ENCODE data around the gene GLUL.

Gene GLUL

DNA sequence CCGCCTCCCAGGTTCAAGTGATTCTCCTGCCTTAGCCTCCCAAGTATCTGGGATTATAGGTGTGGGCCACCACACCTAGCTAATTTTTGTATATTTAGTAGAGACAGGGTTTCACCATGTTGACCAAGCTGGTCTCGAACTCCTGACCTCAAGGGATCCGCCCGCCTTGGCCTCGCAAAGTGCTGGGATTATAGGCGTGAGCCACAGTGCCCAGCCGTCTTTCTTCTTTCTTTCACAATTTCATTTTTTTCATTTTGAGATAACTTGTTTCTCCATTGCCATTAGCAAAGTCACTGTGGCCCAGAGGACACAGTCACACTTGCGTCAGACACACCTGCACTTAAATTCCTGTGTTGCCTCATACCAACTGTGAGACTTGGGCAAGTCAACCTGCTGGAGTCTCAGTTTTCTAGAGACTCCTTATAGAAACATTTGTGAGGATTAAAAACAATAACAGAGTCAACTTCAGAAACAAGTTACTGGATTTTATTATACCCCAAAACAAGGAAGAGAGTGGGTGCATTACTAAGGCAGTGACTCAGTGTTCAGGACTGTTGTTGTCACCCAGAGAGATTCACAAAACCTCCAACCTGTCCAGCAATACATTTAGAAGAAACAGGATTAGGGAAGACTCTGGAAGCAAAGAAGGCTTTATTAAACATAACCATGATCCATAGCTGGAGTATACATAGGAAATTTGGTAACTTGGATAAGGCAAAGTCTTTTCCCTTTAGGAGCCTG lies 6.2 kb upstream of the GLUL start:
- TF ChIP-seq, protein P1, sequence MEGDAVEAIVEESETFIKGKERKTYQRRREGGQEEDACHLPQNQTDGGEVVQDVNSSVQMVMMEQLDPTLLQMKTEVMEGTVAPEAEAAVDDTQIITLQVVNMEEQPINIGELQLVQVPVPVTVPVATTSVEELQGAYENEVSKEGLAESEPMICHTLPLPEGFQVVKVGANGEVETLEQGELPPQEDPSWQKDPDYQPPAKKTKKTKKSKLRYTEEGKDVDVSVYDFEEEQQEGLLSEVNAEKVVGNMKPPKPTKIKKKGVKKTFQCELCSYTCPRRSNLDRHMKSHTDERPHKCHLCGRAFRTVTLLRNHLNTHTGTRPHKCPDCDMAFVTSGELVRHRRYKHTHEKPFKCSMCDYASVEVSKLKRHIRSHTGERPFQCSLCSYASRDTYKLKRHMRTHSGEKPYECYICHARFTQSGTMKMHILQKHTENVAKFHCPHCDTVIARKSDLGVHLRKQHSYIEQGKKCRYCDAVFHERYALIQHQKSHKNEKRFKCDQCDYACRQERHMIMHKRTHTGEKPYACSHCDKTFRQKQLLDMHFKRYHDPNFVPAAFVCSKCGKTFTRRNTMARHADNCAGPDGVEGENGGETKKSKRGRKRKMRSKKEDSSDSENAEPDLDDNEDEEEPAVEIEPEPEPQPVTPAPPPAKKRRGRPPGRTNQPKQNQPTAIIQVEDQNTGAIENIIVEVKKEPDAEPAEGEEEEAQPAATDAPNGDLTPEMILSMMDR (IDR thresholded peaks at IDR 0.05; ENCODE audit: insufficient read depth, low read length, missing control alignments), result no peak
- ChIA-PET CTCF (interaction anchor here (1.0 to 12.2 kb wide), 13 partner anchors 9 to 921 kb away, joined by 3 to 504 read pairs (median 11); no protein-coding TSS in a partner anchor), POLR2A (no interaction called here)
- no peak overlapping the region for H3K4me3 ChIP-seq (ENCODE audit: low read depth, low read length)
- DNase-seq (ENCODE audit: low read depth, low spot score), result no peak

DNA sequence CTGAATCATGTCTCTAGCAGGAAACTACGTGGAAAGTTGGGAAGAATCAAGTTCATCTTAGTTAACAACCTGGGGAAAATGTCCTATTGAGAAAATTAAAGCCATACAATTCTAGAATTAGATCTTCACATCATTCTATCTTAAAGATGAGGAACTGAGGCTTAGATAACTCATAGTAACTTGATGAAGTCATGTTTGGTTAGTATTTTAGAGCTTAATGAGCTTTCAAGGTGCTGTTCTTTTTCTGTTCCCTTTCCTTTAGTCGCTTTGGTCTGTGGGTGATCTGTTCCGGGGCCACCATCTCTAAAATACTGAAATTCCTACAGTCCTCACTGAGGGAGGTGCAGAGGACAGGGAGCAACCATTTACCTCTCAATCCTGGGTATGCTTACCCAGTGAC lies 4.3 kb upstream of the GLUL start:
- POLR2A ChIA-PET, result no interaction called here

DNA sequence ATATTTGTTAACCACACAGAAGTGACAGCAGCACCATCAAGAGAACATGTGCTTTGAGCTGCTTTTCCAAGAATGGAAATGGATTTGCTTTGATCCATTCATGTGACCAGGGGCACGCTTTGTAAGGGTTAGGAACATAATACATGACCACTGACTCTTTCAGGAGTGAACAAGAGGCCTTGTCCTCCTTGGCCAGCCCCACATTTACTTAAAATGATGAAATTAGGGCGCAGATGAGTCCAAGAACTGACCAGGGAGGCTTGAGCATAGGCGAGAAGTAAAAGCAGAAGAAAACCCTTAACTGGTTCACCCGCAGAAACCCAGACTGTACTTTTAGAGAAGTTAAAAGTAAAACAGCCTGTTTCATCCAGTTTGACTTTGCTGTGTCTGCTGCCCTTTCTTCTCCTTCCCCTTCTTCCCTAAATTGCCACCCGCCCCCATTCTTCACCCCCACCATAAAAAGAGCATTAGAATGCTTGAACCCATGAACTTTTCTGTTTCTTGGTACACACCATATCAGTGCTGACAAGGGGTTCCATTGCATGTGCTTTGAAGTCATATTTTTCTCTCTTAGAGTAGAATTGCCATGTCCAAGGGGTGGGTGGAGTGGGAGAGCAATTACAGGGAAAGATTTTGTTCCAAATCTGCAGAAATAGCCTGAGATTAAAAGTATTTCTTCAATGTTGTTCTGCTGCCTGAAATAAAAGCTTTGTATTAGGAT lies 2.6 kb upstream of the GLUL start:
- CTCF ChIA-PET, result interaction anchor here (0.7 to 12.2 kb wide), 6 partner anchors 252 to 310 kb away, joined by 3 to 504 read pairs (median 14); no protein-coding TSS in a partner anchor
- no peak for DNase-seq (ENCODE audit: low read depth, low spot score)
- TF ChIP-seq, protein P1 (IDR thresholded peaks at IDR 0.05; ENCODE audit: insufficient read depth, low read length, missing control alignments), result no peak
- POLR2A ChIA-PET, result no interaction called here
- no peak overlapping the region for H3K4me3 ChIP-seq (ENCODE audit: low read depth, low read length)

More for the DNA sequence above, 4.3 kb upstream of the GLUL start:
- CTCF ChIA-PET, result interaction anchor here (1.0 to 12.2 kb wide), 20 partner anchors 11 to 917 kb away, joined by 3 to 504 read pairs (median 8); no protein-coding TSS in a partner anchor
- DNase-seq (ENCODE audit: low read depth, low spot score), result no peak
- TF ChIP-seq, protein P1 (IDR thresholded peaks at IDR 0.05; ENCODE audit: insufficient read depth, low read length, missing control alignments), result no peak
- H3K4me3 ChIP-seq (ENCODE audit: low read depth, low read length), result no peak overlapping the region

DNA sequence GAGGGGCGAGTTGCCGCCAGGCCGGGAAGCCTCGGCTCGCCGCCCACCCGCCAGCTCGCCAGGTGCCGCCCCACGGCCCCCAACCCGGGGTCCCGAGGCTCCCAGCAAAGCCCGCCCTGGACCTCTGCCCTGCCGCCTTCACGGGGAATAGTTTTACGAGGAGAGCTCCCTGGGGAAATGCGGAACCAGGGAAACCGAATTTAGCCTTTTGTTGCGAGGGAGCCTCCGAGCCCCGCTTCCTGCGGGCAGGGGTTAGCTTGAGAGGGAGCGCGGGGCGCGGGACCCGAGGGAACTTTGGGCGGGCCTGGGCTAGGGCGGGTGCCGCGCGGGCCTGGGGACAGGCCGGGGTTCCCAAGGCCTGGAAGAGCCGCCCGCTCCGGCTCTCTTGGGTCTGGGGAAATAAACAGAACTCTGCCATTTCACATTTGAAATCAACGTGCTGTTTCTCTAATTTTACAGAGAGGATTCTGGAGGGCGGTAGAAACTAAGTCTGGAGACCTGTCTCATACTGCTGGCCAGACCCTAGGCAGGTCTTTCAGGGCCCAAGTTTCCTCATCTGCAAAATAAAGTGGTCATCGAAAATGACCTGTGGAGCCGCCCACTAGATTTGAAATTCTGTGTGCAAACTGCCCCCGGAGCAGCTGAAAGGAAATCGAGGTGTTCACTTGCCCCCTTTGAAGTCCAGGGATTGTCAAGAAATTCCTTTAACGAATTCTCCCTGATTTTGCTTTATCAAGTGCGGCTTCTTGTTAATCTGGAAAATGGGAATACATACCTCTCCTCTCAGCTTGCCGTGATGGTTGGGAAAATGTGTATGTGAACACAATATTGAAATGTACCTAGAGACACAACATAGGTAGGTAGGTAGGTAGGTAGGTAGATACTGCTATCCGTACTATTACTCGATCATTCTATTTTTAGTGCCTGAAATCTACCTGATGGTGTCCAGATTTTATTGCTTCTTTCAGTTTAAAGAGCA lies 749 bp upstream of the GLUL start:
- TF ChIP-seq, protein P1 (IDR thresholded peaks at IDR 0.05; ENCODE audit: insufficient read depth, low read length, missing control alignments), result no peak
- DNase-seq (ENCODE audit: low read depth, low spot score), result no peak
- peak overlapping the region; percentile 80 for H3K4me3 ChIP-seq (ENCODE audit: low read depth, low read length)
- ChIA-PET CTCF (interaction anchor here (0.8 to 12.2 kb wide), 5 partner anchors 10 to 390 kb away, joined by 3 to 504 read pairs (median 5); no protein-coding TSS in a partner anchor), POLR2A (interaction anchor here (0.6 to 1.4 kb wide), 16 partner anchors 8 to 1910 kb away, joined by 3 to 31 read pairs (median 3); partner anchors contain the start of gene TEDDM1)

DNA sequence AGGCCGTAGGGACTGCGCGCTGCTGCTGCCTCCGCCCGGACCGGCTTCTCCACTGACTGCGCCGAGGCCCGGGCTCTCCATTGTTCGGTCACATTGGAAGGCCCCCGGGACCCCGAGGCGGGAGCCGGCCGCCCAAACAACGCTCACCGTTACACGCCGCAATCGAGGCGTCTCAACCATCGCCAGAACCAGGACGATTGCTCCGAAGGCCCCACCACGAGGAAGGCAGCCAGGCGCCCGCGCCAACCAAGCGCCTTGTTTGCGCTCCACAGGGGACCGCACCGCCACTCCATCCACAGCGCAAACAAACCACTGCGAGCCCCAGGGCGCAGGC lies 595 bp downstream of the GLUL start:
- DNase-seq (ENCODE audit: low read depth, low spot score), result no peak
- TF ChIP-seq, protein P1 (IDR thresholded peaks at IDR 0.05; ENCODE audit: insufficient read depth, low read length, missing control alignments), result no peak
- CTCF ChIA-PET, result interaction anchor here (0.7 kb wide), 1 partner anchor 8 kb away, joined by 3 read pairs; no protein-coding TSS in a partner anchor
- H3K4me3 ChIP-seq (ENCODE audit: low read depth, low read length), result peak overlapping the region; percentile 80
- POLR2A ChIA-PET, result interaction anchor here (1.0 to 1.6 kb wide), 2 partner anchors 11 to 101 kb away, joined by 3 to 4 read pairs; no protein-coding TSS in a partner anchor

Measured in AG04449 (cell line).